GM10266 (cell line): ENCODE measurements around the gene OCIAD2.
"Not testable (repeated sequence)": the region's sequence is repeated elsewhere in the genome, so short reads cannot be mapped to it uniquely, and the experiment has no call there.

Source experiments
- DNase-seq: peaks from one replicate; pipeline ENCODE4 v3.0.0; 2012; ENCODE audit errors: extremely low spot score
- TF ChIP-seq, protein P1 (sequence below): IDR thresholded peaks from 2 replicates; pipeline ENCODE4 v1.5.1; 2012; ENCODE audit warnings: mild to moderate bottlenecking, low read depth; ENCODE audit not compliant: control insufficient read depth, insufficient read depth; ENCODE audit errors: missing control alignments

The OCIAD2 gene

DNA sequence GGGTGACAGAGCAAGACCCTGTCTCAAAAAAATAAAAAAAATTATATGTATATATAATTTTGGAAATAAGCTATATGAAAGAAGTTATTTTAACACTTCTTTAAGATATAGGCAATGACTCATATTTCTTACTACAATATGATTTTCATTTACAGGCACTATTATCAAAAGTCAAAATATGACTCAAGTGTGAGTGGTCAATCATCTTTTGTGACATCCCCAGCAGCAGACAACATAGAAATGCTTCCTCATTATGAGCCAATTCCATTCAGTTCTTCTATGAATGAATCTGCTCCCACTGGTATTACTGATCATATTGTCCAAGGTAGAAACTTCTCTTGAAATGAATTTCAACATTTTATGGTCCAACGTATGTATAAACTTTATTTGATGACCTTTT is 54.9 kb downstream of the OCIAD2 start:
- TF ChIP-seq, protein P1, sequence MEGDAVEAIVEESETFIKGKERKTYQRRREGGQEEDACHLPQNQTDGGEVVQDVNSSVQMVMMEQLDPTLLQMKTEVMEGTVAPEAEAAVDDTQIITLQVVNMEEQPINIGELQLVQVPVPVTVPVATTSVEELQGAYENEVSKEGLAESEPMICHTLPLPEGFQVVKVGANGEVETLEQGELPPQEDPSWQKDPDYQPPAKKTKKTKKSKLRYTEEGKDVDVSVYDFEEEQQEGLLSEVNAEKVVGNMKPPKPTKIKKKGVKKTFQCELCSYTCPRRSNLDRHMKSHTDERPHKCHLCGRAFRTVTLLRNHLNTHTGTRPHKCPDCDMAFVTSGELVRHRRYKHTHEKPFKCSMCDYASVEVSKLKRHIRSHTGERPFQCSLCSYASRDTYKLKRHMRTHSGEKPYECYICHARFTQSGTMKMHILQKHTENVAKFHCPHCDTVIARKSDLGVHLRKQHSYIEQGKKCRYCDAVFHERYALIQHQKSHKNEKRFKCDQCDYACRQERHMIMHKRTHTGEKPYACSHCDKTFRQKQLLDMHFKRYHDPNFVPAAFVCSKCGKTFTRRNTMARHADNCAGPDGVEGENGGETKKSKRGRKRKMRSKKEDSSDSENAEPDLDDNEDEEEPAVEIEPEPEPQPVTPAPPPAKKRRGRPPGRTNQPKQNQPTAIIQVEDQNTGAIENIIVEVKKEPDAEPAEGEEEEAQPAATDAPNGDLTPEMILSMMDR: no peak
- no peak for DNase-seq

DNA sequence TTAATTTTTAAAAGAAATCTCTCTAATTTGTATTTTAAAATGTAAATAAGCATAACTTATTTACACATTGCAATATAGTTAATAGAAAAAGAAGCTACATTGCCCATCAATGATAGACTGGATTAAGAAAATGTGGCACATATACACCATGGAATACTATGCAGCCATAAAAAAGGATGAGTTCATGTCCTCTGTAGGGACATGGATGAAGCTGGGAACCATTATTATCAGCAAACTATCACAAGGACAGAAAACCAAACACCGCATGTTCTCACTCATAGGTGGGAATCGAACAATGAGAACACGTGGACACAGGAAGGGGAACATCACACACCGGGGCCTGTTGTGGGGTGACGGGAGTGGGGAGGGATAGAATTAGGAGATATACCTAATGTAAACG is 57.8 kb downstream of the OCIAD2 start:
- DNase-seq: not testable (repeated sequence)

DNA sequence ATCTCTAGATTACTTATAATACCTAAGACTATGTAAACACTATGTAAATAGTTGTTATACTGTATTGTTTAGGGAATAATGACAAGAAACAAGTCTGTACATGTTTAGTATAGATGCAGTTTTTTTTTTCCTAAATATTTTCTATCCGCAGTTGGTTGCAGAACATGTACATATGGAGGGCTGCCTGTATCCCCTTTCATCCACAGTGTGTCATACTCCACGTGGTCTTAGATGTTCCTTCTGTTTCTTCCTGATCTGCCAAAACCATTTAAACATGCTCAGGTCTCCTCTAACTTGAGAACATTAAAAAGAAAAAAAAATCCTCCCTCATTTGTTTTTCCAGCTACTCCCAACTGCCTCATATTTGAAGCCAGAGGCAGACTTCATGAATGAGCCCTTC is 61.7 kb downstream of the OCIAD2 start:
- TF ChIP-seq, protein P1: no peak
- no peak for DNase-seq

DNA sequence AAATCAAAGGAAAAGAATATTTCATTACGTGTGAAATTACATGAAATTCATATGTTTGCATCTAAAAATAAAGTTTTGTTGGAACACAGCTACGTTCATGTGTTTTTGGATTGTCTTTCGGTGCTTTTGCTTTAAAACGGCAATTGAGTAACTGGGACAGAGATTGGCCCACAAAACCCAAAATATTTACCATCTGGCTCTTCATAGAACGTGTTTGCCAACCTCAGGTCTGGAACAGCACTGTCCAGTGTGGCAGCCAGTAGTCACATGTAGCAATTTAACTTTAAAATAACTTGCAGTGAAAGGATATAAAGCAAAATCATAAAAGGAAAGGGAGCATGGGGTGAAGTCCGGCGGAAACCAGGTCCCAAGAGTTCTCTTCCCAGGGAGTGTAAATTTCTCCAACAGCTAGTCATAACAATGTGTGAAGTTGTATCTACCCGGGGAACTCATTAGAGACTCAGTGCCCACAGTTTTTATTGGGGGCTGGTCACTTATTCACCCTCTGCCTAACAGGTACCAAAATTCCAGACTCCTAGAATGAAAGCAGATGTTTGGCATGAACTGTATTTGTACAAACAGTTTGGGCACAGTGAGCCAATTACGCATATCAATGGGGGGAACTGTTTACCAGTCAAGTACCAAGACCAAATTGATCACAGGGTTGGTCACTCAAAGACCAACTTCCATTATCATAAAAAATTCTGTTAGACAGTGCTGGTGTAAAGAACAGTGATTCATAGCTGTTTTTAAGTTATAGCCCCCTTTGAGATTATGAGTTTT is 65.3 kb downstream of the OCIAD2 start:
- no peak for DNase-seq
- TF ChIP-seq, protein P1: no peak

DNA sequence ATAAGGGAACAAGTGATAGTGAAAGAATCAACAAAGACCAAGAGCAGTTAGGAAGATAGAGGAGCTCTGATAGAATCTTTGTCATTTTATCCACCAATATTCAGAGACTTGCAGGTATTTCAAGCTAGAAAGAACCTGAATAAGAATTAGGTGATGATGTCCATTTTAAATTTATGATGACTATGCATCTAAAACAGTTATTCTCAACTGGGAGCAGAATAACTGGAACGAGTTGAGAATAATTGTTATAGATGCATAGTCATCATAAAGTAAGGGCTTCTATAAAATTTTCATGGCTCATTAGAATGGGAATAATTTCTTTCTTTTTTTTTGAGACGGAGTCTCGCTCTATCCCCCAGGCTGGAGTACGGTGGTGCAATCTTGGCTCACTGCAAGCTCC is 69.9 kb downstream of the OCIAD2 start:
- TF ChIP-seq, protein P1: no peak

More for the DNA sequence above, 69.9 kb downstream of the OCIAD2 start:
- DNase-seq: no peak
